Left lung (tissue), 10 donors: ENCODE measurements around the gene CWF19L2. TPM values are rescaled to one million over a fixed set of nuclear protein-coding genes. Genes with fewer than 3 reads are reported as not detected.

ENCODE experiments used
- ATAC-seq: fragments of 200-7000 bp; cut with Tn5 transposase; one replicate; pipeline ENCODE4 v1.9.1; 2020; ENCODE audit warnings: moderate library complexity
- DNase-seq, 4 donors: peaks; one replicate each; pipeline ENCODE4 v3.0.0-alpha.2; 2013 to 2020
- H3K27ac ChIP-seq, 2 donors: fragments of 200-600 bp; sonication (generic) in 1 of 2; one replicate each; pipeline versions ENCODE4 v1.5.0 to v1.8.0; 2020 to 2021
- H3K27me3 ChIP-seq, 2 donors: fragments of 200-600 bp; sonication (generic) in 1 of 2; one replicate each; pipeline versions ENCODE4 v1.5.0 to v1.8.0; 2020 to 2021
- H3K36me3 ChIP-seq, 2 donors: fragments of 200-600 bp; sonication (generic) in 1 of 2; one replicate each; pipeline versions ENCODE4 v1.5.0 to v1.8.0; 2020 to 2021
- H3K4me1 ChIP-seq, 2 donors: fragments of 200-600 bp; one replicate each; pipeline ENCODE4 v1.8.0; 2021
- H3K4me3 ChIP-seq, 2 donors: fragments of 200-600 bp; sonication (generic) in 1 of 2; one replicate each; pipeline versions ENCODE4 v1.5.0 to v1.8.0; 2020 to 2021; ENCODE audit warnings: mild to moderate bottlenecking in 1 of 2
- H3K9me3 ChIP-seq, 2 donors: fragments of 200-600 bp; sonication (generic) in 1 of 2; one replicate each; pipeline versions ENCODE4 v1.5.0 to v1.8.0; 2020 to 2021
- CTCF ChIP-seq, 2 donors: fragments of 200-600 bp; sonication (generic) in 1 of 2; IDR thresholded peaks; one replicate each; pipeline versions ENCODE4 v1.5.0 to v1.8.0; 2021; ENCODE audit warnings: antibody characterized with exemption in 2 of 2
- intact Hi-C, 2 donors: fragments of 100-400 bp; cut with DNase I; formaldehyde crosslinking; loops; one replicate each; pipeline versions ENCODE4 v1.11.2 to v1.14.2; 2022
- polyA plus RNA-seq, 6 donors: library from polyadenylated mRNA; unstranded; fragments of 120-200 nt; gene quantifications; one replicate each; pipeline ENCODE4 v1.2.1, GENCODE V29; 2013; ENCODE audit not compliant: insufficient read length in 6 of 6
- total RNA-seq, 2 donors: library from RNA; stranded (reverse); fragmentation: NEBNext Ultra II Directional; extraction: Animal tissue kit (Norgen Biotek cat#: 25700); gene quantifications; one replicate each; pipeline ENCODE4 v1.2.1, GENCODE V29; 2021
- donor health status: DM: no; HTN: yes; CAD: no.
- donor health status: DM: no; HTN: no; CAD: no.

CWF19L2 gene
- total and polyA plus RNA-seq, 8 donors, result 11.0 to 25.4 (median 20.0) TPM

GRCh38 chr11:107442715-107443215 lies 14.9 kb downstream of the CWF19L2 start:
- DNase-seq (no peak), ATAC-seq (no peak)
- intact Hi-C loops, result no loop called here
- Histone ChIP-seq H3K27me3 (no peaks in the 10 kb centered on the region), H3K36me3 (peaks cover 0 to 51% of the 10 kb centered on the region in 2 donors), H3K4me1 (no peaks in the 10 kb centered on the region), H3K9me3 (no peaks in the 10 kb centered on the region), H3K27ac (no peak overlapping the region), H3K4me3 (no peak overlapping the region)
- no peak for TF ChIP-seq CTCF (IDR thresholded peaks at IDR 0.05)

- intact Hi-C loops, result no loop called here
- Histone ChIP-seq H3K4me1 (no peaks in the 10 kb centered on the region), H3K36me3 (peaks cover 0 to 44% of the 10 kb centered on the region in 2 donors), H3K9me3 (no peaks in the 10 kb centered on the region), H3K27me3 (no peaks in the 10 kb centered on the region), H3K27ac (no peak overlapping the region), H3K4me3 (no peak overlapping the region)
- ATAC-seq (no peak), DNase-seq (no peak)
- no peak for TF ChIP-seq CTCF (IDR thresholded peaks at IDR 0.05)
Measured at GRCh38 chr11:107439586-107440167, 17.9 kb downstream of the CWF19L2 start.

- Histone ChIP-seq H3K4me3 (no peak overlapping the region), H3K4me1 (no peaks in the 10 kb centered on the region), H3K27me3 (no peaks in the 10 kb centered on the region), H3K36me3 (peaks cover 0 to 44% of the 10 kb centered on the region in 2 donors), H3K9me3 (no peaks in the 10 kb centered on the region), H3K27ac (no peak overlapping the region)
- intact Hi-C loops, result no loop called here
- no peak for TF ChIP-seq CTCF (IDR thresholded peaks at IDR 0.05)
- ATAC-seq (no peak), DNase-seq (no peak)
Measured at GRCh38 chr11:107438148-107438547, 19.5 kb downstream of the CWF19L2 start.

GRCh38 chr11:107430525-107430924 lies 27.1 kb downstream of the CWF19L2 start:
- Histone ChIP-seq H3K4me3 (no peak overlapping the region), H3K27me3 (no peaks in the 10 kb centered on the region), H3K27ac (no peak overlapping the region), H3K9me3 (no peaks in the 10 kb centered on the region), H3K4me1 (no peaks in the 10 kb centered on the region), H3K36me3 (peaks cover 0 to 35% of the 10 kb centered on the region in 2 donors)
- intact Hi-C loops, result no loop called here
- TF ChIP-seq CTCF (IDR thresholded peaks at IDR 0.05), result no peak
- DNase-seq (no peak), ATAC-seq (no peak)

- ATAC-seq (no peak), DNase-seq (no peak)
- H3K4me3 ChIP-seq, result no peak overlapping the region
- intact Hi-C loops, result no loop called here
- H3K9me3 ChIP-seq, result no peaks in the 10 kb centered on the region
- H3K27me3 ChIP-seq, result no peaks in the 10 kb centered on the region
- peaks cover 0 to 31% of the 10 kb centered on the region in 2 donors for H3K36me3 ChIP-seq
- H3K4me1 ChIP-seq, result no peaks in the 10 kb centered on the region
- no peak for TF ChIP-seq CTCF (IDR thresholded peaks at IDR 0.05)
- no peak overlapping the region for H3K27ac ChIP-seq
Measured at GRCh38 chr11:107427569-107428180, 29.9 kb downstream of the CWF19L2 start.
